Breast epithelium (tissue), 3 donors: Measurements from ENCODE around the gene TIGD3.

Experiments used
- POLR2A ChIP-seq: fragments of 450-650 bp; IDR thresholded peaks from one replicate; pipeline ENCODE4 v1.6.1; 2016; ENCODE audit warnings: antibody characterized with exemption, mild to moderate bottlenecking, moderate library complexity
- TF ChIP-seq, protein P1 (sequence below), 3 donors: fragments of 450-650 bp; IDR thresholded peaks; one replicate each; pipeline ENCODE4 v1.5.1; 2016 to 2017; ENCODE audit warnings: antibody characterized with exemption in 3 of 3, mild to moderate bottlenecking in 3 of 3, moderate library complexity in 3 of 3

- TF ChIP-seq, protein P1, sequence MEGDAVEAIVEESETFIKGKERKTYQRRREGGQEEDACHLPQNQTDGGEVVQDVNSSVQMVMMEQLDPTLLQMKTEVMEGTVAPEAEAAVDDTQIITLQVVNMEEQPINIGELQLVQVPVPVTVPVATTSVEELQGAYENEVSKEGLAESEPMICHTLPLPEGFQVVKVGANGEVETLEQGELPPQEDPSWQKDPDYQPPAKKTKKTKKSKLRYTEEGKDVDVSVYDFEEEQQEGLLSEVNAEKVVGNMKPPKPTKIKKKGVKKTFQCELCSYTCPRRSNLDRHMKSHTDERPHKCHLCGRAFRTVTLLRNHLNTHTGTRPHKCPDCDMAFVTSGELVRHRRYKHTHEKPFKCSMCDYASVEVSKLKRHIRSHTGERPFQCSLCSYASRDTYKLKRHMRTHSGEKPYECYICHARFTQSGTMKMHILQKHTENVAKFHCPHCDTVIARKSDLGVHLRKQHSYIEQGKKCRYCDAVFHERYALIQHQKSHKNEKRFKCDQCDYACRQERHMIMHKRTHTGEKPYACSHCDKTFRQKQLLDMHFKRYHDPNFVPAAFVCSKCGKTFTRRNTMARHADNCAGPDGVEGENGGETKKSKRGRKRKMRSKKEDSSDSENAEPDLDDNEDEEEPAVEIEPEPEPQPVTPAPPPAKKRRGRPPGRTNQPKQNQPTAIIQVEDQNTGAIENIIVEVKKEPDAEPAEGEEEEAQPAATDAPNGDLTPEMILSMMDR (IDR thresholded peaks at IDR 0.05): no peak
- no peak for TF ChIP-seq POLR2A
Measured at GRCh38 chr11:65393513-65394079, 39.0 kb downstream of the TIGD3 start.
